ENCODE results near the gene ENOX1. TPM values are rescaled to one million over a fixed set of nuclear protein-coding genes. Genes with fewer than 3 reads are reported as not detected.

Gene ENOX1
- total RNA-seq, 1 donor from 2014 or later = 1.7 TPM

GRCh38 chr13:43687038-43687437 lies 99.7 kb downstream of the ENOX1 start:
- no peaks in the 10 kb centered on the region for H3K9me3 Mint-ChIP-seq (ENCODE audit: unreplicated experiment)
- peaks cover 3% of the 10 kb centered on the region for H3K4me1 Mint-ChIP-seq (ENCODE audit: unreplicated experiment)
- H3K27ac Mint-ChIP-seq (ENCODE audit: unreplicated experiment) = no peak overlapping the region
- H3K36me3 Mint-ChIP-seq (ENCODE audit: low read depth, unreplicated experiment) = no peaks in the 10 kb centered on the region
- H3K27me3 Mint-ChIP-seq (ENCODE audit: unreplicated experiment) = peaks cover 6% of the 10 kb centered on the region
- DNase-seq (ENCODE audit: low spot score) = no peak
- H3K4me3 Mint-ChIP-seq (ENCODE audit: unreplicated experiment) = no peak overlapping the region
- TF ChIP-seq CTCF (IDR thresholded peaks at IDR 0.05; ENCODE audit: unreplicated experiment) = no peak

- Mint-ChIP-seq H3K4me1 (ENCODE audit: unreplicated experiment) (peaks cover 3% of the 10 kb centered on the region), H3K36me3 (ENCODE audit: low read depth, unreplicated experiment) (no peaks in the 10 kb centered on the region), H3K27me3 (ENCODE audit: unreplicated experiment) (peaks cover 6% of the 10 kb centered on the region), H3K4me3 (ENCODE audit: unreplicated experiment) (no peak overlapping the region), H3K9me3 (ENCODE audit: unreplicated experiment) (no peaks in the 10 kb centered on the region), H3K27ac (ENCODE audit: unreplicated experiment) (no peak overlapping the region)
- DNase-seq (ENCODE audit: low spot score) = no peak
- TF ChIP-seq CTCF (IDR thresholded peaks at IDR 0.05; ENCODE audit: unreplicated experiment) = no peak
These were observed 100.2 kb downstream of the ENOX1 start for GRCh38 chr13:43686557-43686956.

- H3K4me1 Mint-ChIP-seq (ENCODE audit: unreplicated experiment) = peaks cover 3% of the 10 kb centered on the region
- peaks cover 6% of the 10 kb centered on the region for H3K27me3 Mint-ChIP-seq (ENCODE audit: unreplicated experiment)
- TF ChIP-seq CTCF (IDR thresholded peaks at IDR 0.05; ENCODE audit: unreplicated experiment) = no peak
- no peak for DNase-seq (ENCODE audit: low spot score)
- H3K9me3 Mint-ChIP-seq (ENCODE audit: unreplicated experiment) = no peaks in the 10 kb centered on the region
- H3K27ac Mint-ChIP-seq (ENCODE audit: unreplicated experiment) = no peak overlapping the region
- H3K36me3 Mint-ChIP-seq (ENCODE audit: low read depth, unreplicated experiment) = no peaks in the 10 kb centered on the region
- no peak overlapping the region for H3K4me3 Mint-ChIP-seq (ENCODE audit: unreplicated experiment)
These were observed 101.6 kb downstream of the ENOX1 start for GRCh38 chr13:43684963-43685725.

- H3K27ac Mint-ChIP-seq (ENCODE audit: unreplicated experiment) = no peak overlapping the region
- no peak for DNase-seq (ENCODE audit: low spot score)
- peaks cover 2% of the 10 kb centered on the region for H3K4me1 Mint-ChIP-seq (ENCODE audit: unreplicated experiment)
- TF ChIP-seq CTCF (IDR thresholded peaks at IDR 0.05; ENCODE audit: unreplicated experiment) = no peak
- H3K27me3 Mint-ChIP-seq (ENCODE audit: unreplicated experiment) = peaks cover 5% of the 10 kb centered on the region
- no peaks in the 10 kb centered on the region for H3K36me3 Mint-ChIP-seq (ENCODE audit: low read depth, unreplicated experiment)
- no peak overlapping the region for H3K4me3 Mint-ChIP-seq (ENCODE audit: unreplicated experiment)
- H3K9me3 Mint-ChIP-seq (ENCODE audit: unreplicated experiment) = no peaks in the 10 kb centered on the region
These were observed 104.1 kb downstream of the ENOX1 start for GRCh38 chr13:43682701-43683100.

- H3K9me3 Mint-ChIP-seq (ENCODE audit: unreplicated experiment) = no peaks in the 10 kb centered on the region
- TF ChIP-seq CTCF (IDR thresholded peaks at IDR 0.05; ENCODE audit: unreplicated experiment) = no peak
- no peaks in the 10 kb centered on the region for H3K27me3 Mint-ChIP-seq (ENCODE audit: unreplicated experiment)
- H3K4me1 Mint-ChIP-seq (ENCODE audit: unreplicated experiment) = no peaks in the 10 kb centered on the region
- no peak overlapping the region for H3K27ac Mint-ChIP-seq (ENCODE audit: unreplicated experiment)
- H3K36me3 Mint-ChIP-seq (ENCODE audit: low read depth, unreplicated experiment) = no peaks in the 10 kb centered on the region
- H3K4me3 Mint-ChIP-seq (ENCODE audit: unreplicated experiment) = no peak overlapping the region
- DNase-seq (ENCODE audit: low spot score) = no peak
These were observed 110.5 kb downstream of the ENOX1 start for GRCh38 chr13:43676320-43676719.
